Body of pancreas (tissue), 4 donors: ENCODE measurements around the gene INSIG1. TPM values are rescaled to one million over a fixed set of nuclear protein-coding genes. Genes with fewer than 3 reads are reported as not detected.
A peak's percentile ranks its signal among the peaks of the same experiment; 100 is the strongest.

Source experiments
- ATAC-seq: fragments of 150-250 bp; one replicate; pipeline ENCODE4 v1.9.1; 2016
- DNase-seq, 4 donors: peaks; one replicate each; pipeline ENCODE4 v3.0.0-alpha.2; 2019
- H3K27ac ChIP-seq, 4 donors: fragments of 200-600 bp; sonication (generic); 1 replicate in 3 of 4; 2 replicates in 1 of 4; pipeline versions ENCODE4 v1.5.1 to v1.6.1; 2016 to 2019; ENCODE audit warnings: mild to moderate bottlenecking in 1 of 4, mixed read lengths in 1 of 4, moderate library complexity in 1 of 4
- H3K27me3 ChIP-seq, 2 donors: fragments of 200-600 bp; sonication (generic); one replicate each; pipeline ENCODE4 v1.6.0; 2016; ENCODE audit warnings: mild to moderate bottlenecking in 1 of 2
- H3K36me3 ChIP-seq, 2 donors: fragments of 200-600 bp; sonication (generic); replicated peaks in 1 of 2; 2 replicates each; pipeline ENCODE4 v1.5.1; 2016; ENCODE audit warnings: low read depth in 2 of 2; ENCODE audit not compliant: insufficient read depth in 1 of 2
- H3K4me1 ChIP-seq: fragments of 200-600 bp; sonication (generic); one replicate; pipeline ENCODE4 v1.6.0; 2016
- H3K4me3 ChIP-seq, 2 donors: fragments of 200-600 bp; sonication (generic); 1 replicate in 1 of 2; 2 replicates in 1 of 2; pipeline ENCODE4 v1.5.1; 2016 to 2019
- H3K9me3 ChIP-seq, 3 donors: fragments of 200-600 bp; sonication (generic); 1 replicate in 2 of 3; 2 replicates in 1 of 3; pipeline ENCODE4 v1.5.1; 2016
- POLR2A ChIP-seq, 3 donors: fragments of 450-650 bp; IDR thresholded peaks; one replicate each; pipeline ENCODE4 v1.6.1; 2016; ENCODE audit warnings: antibody characterized with exemption in 3 of 3, mild to moderate bottlenecking in 2 of 3
- WGBS, 2 donors: methylation state at CpG; one replicate each; pipeline ENCODE4 v1.1.5; 2017; 5-methylcytosine and 5-hydroxymethylcytosine counted together
- intact Hi-C: fragments of 100-400 bp; cut with DNase I; formaldehyde crosslinking; loops from one replicate; pipeline ENCODE4 v1.15.1; 2023
- total RNA-seq, 2 donors: library from RNA; depleted of rRNA; stranded (reverse); fragments of >200 nt; gene quantifications; one replicate each; pipeline ENCODE4 v1.1.0, GENCODE V29; 2016
- TF ChIP-seq, protein P1 (sequence below), 7 experiments: fragments of 450-650 bp in 4 of 7; fragments of 200-600 bp in 3 of 7; sonication (generic) in 3 of 7; IDR thresholded peaks; one replicate each; pipeline ENCODE4 v1.5.1; 2016 to 2019; ENCODE audit warnings: antibody characterized with exemption in 7 of 7

The INSIG1 gene
- total RNA-seq, 2 donors from 2014 or later = 47.0 to 79.8 TPM

DNA sequence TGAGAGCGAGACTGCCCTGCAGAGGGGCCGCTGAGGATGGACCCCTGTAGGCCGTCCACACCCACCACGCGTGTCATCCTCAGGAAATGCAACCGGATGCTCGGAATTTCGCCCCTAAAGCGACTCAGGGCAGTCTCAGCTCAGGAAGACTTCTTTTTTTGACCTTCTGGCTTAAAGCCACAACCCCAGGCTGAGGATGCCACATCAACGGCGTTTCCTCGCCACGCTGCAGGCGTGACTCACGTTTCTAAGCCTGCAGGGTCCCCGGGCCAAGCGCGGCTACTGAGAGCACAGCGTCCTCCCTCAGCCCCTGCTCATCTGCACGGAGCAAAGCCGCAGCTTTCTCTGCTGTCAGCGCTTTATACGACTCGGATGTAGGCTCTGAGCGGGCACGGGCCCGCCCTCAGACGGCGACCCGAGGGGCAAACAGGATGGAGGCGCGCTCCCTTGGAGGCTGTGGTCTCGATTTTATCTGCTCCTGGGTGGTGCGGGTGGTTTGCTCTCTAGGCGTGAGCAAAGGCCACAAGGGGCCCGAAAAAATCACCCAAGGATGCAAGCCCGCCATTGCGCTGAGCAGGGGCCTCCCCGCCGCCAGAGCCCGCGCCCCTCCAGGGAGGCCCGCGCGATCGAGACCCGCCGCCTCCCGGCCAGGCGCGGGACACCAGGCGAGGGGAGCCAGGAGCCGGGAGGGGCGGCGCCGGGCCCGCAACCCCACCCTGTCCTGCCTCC lies 726 bp upstream of the INSIG1 start:
- WGBS, 2 donors = 0 to 1% methylated on average over 8 to 57 of the region's 57 CpGs
- intact Hi-C loops = no loop called here

DNA sequence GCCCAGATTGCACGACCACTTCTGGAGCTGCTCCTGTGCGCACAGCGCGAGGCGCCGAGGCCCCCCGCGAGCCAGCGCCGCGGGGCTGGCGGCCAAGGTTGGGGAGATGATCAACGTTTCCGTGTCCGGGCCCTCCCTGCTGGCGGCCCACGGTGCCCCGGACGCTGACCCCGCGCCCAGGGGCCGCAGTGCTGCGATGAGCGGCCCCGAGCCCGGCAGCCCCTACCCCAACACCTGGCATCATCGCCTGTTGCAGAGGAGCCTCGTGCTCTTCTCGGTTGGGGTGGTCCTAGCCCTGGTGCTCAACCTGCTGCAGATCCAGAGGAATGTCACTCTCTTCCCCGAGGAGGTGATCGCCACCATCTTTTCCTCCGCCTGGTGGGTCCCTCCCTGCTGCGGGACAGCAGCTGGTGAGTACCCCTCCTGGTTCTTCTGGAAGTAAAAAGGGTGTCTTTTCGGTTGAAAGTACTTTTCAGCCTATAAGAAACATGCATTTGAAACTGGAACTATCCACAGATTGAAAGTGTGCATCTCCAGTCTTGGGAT lies 683 bp downstream of the INSIG1 start:
- DNase-seq (peak in 1 of 4 donors; percentile 28), ATAC-seq (no peak)
- peaks cover 52% of the 10 kb centered on the region for H3K4me1 ChIP-seq
- H3K27me3 ChIP-seq = no peaks in the 10 kb centered on the region
- TF ChIP-seq, protein P1, sequence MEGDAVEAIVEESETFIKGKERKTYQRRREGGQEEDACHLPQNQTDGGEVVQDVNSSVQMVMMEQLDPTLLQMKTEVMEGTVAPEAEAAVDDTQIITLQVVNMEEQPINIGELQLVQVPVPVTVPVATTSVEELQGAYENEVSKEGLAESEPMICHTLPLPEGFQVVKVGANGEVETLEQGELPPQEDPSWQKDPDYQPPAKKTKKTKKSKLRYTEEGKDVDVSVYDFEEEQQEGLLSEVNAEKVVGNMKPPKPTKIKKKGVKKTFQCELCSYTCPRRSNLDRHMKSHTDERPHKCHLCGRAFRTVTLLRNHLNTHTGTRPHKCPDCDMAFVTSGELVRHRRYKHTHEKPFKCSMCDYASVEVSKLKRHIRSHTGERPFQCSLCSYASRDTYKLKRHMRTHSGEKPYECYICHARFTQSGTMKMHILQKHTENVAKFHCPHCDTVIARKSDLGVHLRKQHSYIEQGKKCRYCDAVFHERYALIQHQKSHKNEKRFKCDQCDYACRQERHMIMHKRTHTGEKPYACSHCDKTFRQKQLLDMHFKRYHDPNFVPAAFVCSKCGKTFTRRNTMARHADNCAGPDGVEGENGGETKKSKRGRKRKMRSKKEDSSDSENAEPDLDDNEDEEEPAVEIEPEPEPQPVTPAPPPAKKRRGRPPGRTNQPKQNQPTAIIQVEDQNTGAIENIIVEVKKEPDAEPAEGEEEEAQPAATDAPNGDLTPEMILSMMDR (IDR thresholded peaks at IDR 0.05) = no peak
- peak overlapping the region; percentile 54 to 89 for H3K4me3 ChIP-seq
- 0 to 1% methylated on average over 21 to 31 of the region's 34 CpGs for WGBS, 2 donors
- intact Hi-C loops = no loop called here
- H3K27ac ChIP-seq = peak overlapping the region; percentile 93 to 99 (median 96)
- H3K36me3 ChIP-seq = no peaks in the 10 kb centered on the region
- H3K9me3 ChIP-seq = no peaks in the 10 kb centered on the region

More for the DNA sequence above, 726 bp upstream of the INSIG1 start:
- Histone ChIP-seq H3K27ac (peak overlapping the region; percentile 93 to 99 (median 96)), H3K4me3 (peak overlapping the region; percentile 34 to 39), H3K36me3 (no peaks in the 10 kb centered on the region), H3K4me1 (peaks cover 38% of the 10 kb centered on the region), H3K27me3 (no peaks in the 10 kb centered on the region), H3K9me3 (no peaks in the 10 kb centered on the region)
- peak; percentile 12 for ATAC-seq
- TF ChIP-seq, protein P1 (IDR thresholded peaks at IDR 0.05) = peak in 5 of 7 experiments; percentile 16 to 68 (median 28)
- peak in 2 of 3 donors; percentile 41 to 57 for TF ChIP-seq POLR2A (IDR thresholded peaks at IDR 0.05)
- peak; percentile 64 to 72 (median 71) for DNase-seq

DNA sequence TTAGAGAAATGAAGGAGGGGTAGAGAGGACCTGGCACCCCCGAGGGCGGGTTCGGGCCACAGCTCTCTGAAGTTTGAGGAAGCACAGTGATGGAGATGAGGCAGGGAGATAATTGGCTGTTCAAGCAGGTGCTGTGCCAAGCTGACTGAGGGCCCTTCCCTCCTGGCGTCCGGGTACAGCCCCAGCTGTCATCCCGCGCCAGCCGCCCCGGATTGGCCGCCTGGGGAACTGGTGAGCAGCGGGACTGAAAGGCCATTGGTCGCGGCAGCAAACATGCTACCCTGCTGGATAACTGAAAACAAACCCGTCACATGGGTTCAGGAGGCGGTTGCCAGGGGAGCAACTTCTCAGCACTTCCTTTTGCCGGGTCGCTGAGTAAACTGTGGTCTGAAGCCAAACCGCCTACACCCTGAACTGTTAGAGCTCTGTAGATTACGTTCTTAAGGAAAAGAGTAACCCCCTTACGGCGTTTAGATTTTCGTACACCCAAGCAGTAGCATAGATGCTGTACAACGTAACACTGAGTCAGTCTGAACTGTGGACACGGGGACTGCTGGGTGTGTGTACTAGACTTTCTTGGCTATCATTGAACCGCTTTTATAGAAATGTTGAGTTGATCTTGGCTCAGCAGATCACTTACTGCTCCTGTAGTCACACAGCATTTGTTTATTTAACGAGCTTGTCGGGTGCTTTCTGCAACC lies 1.3 kb downstream of the INSIG1 start:
- peak; percentile 92 to 96 (median 94) for DNase-seq
- H3K4me1 ChIP-seq = peaks cover 58% of the 10 kb centered on the region
- intact Hi-C loops = no loop called here
- no peaks in the 10 kb centered on the region for H3K27me3 ChIP-seq
- peak overlapping the region; percentile 54 to 89 for H3K4me3 ChIP-seq
- H3K36me3 ChIP-seq = no peaks in the 10 kb centered on the region
- H3K9me3 ChIP-seq = no peaks in the 10 kb centered on the region
- TF ChIP-seq, protein P1 (IDR thresholded peaks at IDR 0.05) = peak in 2 of 7 experiments; percentile 13 to 22
- peak in 2 of 3 donors; percentile 70 to 80 for TF ChIP-seq POLR2A (IDR thresholded peaks at IDR 0.05)
- peak; percentile 77 for ATAC-seq
- H3K27ac ChIP-seq = peak overlapping the region; percentile 93 to 99 (median 96)
- 1 to 2% methylated on average over 23 to 27 of the region's 27 CpGs for WGBS, 2 donors

DNA sequence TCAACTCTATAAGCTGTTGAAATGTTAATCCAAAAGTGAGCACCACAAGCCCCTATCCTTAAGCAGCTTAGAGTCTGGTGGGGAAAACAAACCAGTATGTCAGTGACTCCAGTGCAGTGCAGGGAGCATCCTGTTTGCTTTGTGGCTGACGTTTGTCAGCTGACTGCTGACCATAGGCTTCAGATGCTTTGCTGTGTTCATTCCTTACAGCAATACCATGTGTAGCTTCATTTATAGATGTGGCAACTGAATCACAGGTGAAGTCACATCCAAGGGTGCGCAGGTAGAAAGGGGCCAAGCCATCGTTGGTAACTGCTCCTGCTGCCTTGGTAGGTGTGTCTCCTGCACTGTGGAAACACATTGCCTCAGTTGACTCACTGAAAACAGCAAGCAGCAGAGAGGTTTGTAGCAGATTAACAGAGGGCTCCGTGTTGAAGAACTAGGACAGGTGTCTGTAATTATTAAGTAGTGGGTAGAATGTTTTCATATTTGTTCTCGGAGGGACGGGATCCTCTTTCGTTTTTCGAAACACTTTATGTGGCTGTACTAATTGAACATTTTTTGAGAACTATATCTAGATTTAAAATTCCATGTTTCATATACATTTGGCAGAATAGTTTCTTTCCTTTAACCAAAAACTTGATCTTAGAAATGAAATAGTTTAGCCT lies 2.0 kb downstream of the INSIG1 start:
- peak overlapping the region; percentile 93 to 99 (median 96) for H3K27ac ChIP-seq
- intact Hi-C loops = no loop called here
- DNase-seq (no peak), ATAC-seq (no peak)
- 16 to 21% methylated on average over 8 of the region's 8 CpGs for WGBS, 2 donors
- no peaks in the 10 kb centered on the region for H3K9me3 ChIP-seq
- H3K4me1 ChIP-seq = peaks cover 65% of the 10 kb centered on the region
- no peaks in the 10 kb centered on the region for H3K27me3 ChIP-seq
- H3K36me3 ChIP-seq = no peaks in the 10 kb centered on the region
- H3K4me3 ChIP-seq = peak overlapping the region in 1 of 2 donors; percentile 18
- TF ChIP-seq, protein P1 (IDR thresholded peaks at IDR 0.05) = no peak
- TF ChIP-seq POLR2A (IDR thresholded peaks at IDR 0.05) = no peak
